Measurements from ENCODE around the gene TCTA.
A peak's percentile ranks its signal among the peaks of the same experiment; 100 is the strongest.

Gene TCTA

DNA sequence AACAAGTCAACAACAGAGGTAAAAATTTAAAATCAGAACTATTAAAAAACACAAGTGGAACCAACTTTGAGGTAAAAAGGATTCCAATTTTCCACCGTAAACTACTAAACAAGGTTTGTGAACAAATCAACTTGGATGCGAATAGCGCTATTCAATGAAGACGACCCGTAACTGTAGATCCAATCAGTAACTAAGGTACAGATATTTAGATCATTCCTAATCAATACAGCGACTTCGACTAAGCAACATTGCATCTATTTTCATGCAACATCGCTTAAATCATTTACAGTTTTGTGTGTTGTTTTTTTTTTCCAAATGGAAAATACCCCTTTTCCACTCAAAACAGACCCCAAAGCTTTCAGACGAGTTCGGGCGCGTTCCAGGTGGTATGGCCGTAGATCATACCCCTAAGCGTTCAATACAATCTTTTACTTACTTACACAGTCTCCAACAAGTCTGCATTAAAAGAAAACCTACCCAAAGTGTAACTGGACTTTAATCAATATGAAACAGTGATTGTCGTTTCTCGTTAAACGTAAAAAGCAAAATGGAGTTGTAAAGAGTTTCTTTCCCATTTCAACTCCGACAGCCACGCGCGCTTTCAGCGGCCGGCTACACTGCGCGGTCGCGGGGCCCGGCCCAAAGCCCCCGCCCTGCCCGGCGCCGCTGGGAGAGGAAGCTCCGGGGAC, 1.2 kb upstream of the TCTA start:
- DNase-seq (ENCODE audit: low read depth in 2 of 2), result no peak

GRCh38 chr3:49411535-49411967, 672 bp upstream of the TCTA start:
- DNase-seq (ENCODE audit: low read depth in 2 of 2), result no peak

GRCh38 chr3:49412632-49413337, 562 bp downstream of the TCTA start:
- DNase-seq (ENCODE audit: low read depth in 2 of 2), result no peak

GRCh38 chr3:49413338-49413734, 1.1 kb downstream of the TCTA start:
- no peak for DNase-seq (ENCODE audit: low read depth in 2 of 2)

- no peak for DNase-seq (ENCODE audit: low read depth in 2 of 2)
Observed at GRCh38 chr3:49414753-49415152, 2.5 kb downstream of the TCTA start.

GRCh38 chr3:49415931-49416601, 3.8 kb downstream of the TCTA start:
- DNase-seq (ENCODE audit: low read depth in 2 of 2), result no peak

GRCh38 chr3:49416867-49417266, 4.6 kb downstream of the TCTA start:
- no peak for DNase-seq (ENCODE audit: low read depth in 2 of 2)

DNA sequence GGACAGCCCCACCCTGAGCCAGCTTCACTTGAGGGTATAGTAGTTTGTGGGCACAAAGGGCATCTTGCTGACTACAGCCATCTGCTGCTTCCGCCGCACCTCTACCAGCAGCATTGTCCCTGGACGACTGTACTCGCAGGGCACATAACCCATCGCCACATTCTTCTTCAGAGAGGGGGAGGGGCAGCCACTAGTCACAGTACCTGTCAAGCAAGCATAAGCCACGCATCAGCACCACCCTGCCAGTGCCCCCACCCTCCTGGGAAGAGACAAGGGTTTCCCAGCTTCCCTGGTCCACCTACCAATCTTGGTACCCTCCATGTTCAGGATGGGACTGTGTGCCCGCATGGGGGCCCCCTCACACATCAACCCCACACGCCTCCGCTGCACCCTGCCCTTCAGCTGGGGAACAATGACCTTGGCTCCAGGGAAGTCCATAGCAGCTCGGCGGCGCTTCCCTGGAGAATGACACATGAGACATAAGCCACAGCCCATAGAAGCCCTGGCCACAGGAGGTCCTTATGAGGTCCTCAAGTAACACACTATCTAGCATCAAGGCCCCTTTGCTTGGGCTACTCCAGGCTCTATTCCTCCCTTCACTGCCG, 5.4 kb downstream of the TCTA start:
- DNase-seq (ENCODE audit: low read depth in 2 of 2), result no peak

GRCh38 chr3:49421890-49422378, 9.7 kb downstream of the TCTA start:
- DNase-seq (ENCODE audit: low read depth in 2 of 2), result no peak

GRCh38 chr3:49422379-49423248, 10.4 kb downstream of the TCTA start, which contains the start of gene AMT:
TSS of gene AMT (minus strand) at chr3:49422473. CDS start at chr3:49422450, 23 bp downstream.
- no peak for DNase-seq (ENCODE audit: low read depth in 2 of 2)

DNA sequence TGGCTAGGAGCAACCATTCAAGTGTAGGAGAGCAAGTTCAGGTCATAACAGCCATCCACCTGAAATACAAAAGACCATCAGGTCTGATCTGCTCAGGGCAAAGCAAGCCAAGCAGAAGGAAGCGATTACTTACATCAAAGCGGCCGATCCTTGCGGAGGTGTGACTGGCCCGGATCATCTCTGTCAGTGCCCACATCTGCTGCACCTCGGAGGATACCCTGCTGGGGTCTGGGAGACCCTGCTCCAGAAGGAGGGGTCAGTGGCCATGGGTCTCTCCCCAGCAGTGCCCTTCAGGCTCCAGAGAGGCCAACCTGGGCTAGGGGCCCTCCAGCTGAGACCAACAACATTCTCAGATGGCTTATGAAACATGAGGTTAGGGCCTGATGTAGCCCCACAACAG, 12.6 kb downstream of the TCTA start:
- DNase-seq (ENCODE audit: low read depth in 2 of 2), result no peak

DNA sequence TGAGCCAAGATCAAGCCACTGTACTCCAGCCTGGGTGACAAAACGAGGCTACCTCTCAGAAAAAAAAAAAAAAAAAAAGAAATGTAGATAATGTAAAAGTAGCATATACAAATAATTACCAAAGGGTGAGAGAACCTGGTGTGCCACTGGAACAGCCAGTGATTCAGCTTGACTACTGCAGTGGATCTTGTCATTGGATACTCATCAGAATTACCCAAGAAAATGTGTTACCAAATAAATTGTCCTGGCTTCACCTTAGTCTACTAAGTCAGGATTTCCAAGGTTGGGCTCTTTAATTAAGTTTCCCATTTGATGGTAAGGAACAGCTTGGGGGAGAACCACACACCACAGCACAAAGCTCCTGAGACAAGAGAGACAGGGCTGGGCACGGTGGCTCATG, 15.4 kb downstream of the TCTA start:
- no peak for DNase-seq (ENCODE audit: low read depth in 2 of 2)

DNA sequence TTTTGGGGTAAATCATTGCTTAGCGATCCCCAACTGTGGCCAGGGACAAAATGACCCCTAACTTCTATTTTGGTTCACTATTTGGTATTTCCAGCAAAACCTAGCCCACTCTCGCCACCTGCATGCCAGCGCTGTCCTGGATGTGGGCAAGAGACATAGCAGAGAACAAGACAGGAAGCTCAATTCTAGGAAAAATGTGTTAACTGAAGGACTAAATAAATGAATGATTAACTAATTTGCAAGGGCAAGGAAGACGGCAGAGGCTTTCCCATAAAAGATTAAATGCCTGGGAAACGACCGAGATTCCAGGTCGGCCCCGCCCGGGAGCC, 16.5 kb downstream of the TCTA start:
- DNase-seq (ENCODE audit: low read depth in 2 of 2), result no peak

DNA sequence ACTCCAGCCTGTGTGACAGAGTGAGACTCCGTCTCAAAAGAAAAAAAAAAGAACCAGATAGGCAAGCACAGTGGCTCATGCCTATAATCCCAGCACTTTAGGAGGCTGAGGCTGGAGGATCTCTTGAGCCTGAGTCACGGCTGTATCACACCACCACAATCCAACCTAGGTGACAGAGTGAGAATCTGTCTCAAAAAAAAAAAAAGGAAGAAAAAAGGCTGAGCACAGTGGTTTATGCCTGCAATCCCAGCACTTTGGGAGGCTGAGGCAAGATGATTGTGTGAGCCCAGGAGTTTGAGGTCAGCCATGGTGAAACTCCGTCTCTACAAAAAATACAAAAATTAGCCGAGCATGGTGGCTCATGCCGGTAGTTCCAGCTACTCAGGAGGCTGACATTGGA, 22.5 kb downstream of the TCTA start:
- no peak for DNase-seq (ENCODE audit: low read depth in 2 of 2)

GRCh38 chr3:49445391-49445790, 33.2 kb downstream of the TCTA start:
- no peak for DNase-seq (ENCODE audit: low read depth in 2 of 2)

- DNase-seq (ENCODE audit: low read depth in 2 of 2), result no peak
Observed at GRCh38 chr3:49453621-49454020, 41.4 kb downstream of the TCTA start.

- no peak for DNase-seq (ENCODE audit: low read depth in 2 of 2)
Observed at GRCh38 chr3:49454458-49454857, 42.2 kb downstream of the TCTA start.

- no peak for DNase-seq (ENCODE audit: low read depth in 2 of 2)
Observed at GRCh38 chr3:49454898-49455681, 42.9 kb downstream of the TCTA start.

- peak in 1 of 2 experiments; percentile 6 for DNase-seq (ENCODE audit: low read depth in 2 of 2)
Observed at GRCh38 chr3:49456466-49456865, 44.2 kb downstream of the TCTA start.

DNA sequence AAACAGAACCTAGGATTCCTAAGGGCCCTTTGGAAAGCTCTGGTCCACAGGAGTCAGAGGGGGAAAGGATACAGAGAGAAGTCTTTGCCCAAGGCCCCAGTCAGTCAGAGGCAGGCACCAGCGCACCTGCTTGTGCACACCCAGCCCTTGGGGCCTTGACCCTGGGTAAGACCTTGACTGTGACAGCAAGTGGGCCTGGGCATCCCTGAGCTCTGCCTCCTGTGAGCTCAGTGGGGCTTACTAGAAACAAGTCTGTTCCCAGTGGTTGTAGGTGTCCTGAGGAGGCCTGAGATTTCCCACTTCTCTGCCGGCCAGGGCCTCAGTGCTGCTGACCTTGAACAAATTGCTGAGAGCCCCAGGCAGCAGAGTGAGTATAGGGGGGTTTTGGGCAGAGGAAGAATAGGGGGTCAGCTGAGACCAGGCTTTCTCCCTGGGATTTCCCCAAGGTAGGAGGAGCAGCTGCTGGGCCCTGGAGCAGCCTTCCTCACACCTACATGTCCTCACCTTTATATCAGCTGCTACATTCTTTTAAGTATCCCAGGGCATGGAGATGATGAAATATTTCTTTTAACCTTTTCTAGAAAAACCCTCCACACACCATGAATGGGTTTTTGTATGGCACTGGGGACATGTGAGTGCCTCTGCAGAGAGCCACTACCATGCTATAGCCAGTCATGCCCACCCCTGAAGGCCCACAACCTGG, 48.1 kb downstream of the TCTA start:
- no peak for DNase-seq (ENCODE audit: low read depth in 2 of 2)
